Measurements from ENCODE around the gene PPIL6.

The PPIL6 gene

GRCh38 chr6:109443425-109443950 is 3.1 kb upstream of the PPIL6 start:
- Histone ChIP-seq H3K79me2 (ENCODE audit: control insufficient read depth, insufficient read depth, low read length, poor library complexity) (peaks cover 5% of the 10 kb centered on the region), H3K14ac (ENCODE audit: low read length) (no peak overlapping the region), H3K23ac (ENCODE audit: low read length) (no peak overlapping the region), H3K27me3 (ENCODE audit: insufficient read depth, low read length) (no peaks in the 10 kb centered on the region), H3K18ac (ENCODE audit: low read length) (no peak overlapping the region), H3K4me2 (ENCODE audit: low read length) (no peak overlapping the region), H4K91ac (ENCODE audit: low read depth, low read length) (no peak overlapping the region), H3K36me3 (ENCODE audit: control insufficient read depth in 1 of 2, insufficient read depth in 2 of 2, low read length in 2 of 2) (peaks cover 43 to 53% of the 10 kb centered on the region in 2 experiments), H2AFZ (ENCODE audit: insufficient read depth, low read length, poor library complexity) (no peak overlapping the region), H4K8ac (ENCODE audit: low read depth, low read length) (no peak overlapping the region), H3K4ac (ENCODE audit: low read depth, low read length) (no peak overlapping the region), H3K4me3 (ENCODE audit: low read depth, low read length) (no peak overlapping the region), H2BK120ac (ENCODE audit: insufficient read depth, low read length, poor library complexity) (no peak overlapping the region), H2AK5ac (ENCODE audit: low read length) (no peak overlapping the region), H3K79me1 (ENCODE audit: low read length) (peaks cover 5% of the 10 kb centered on the region), H2BK5ac (ENCODE audit: low read depth, low read length, poor library complexity) (no peak overlapping the region), H2BK12ac (ENCODE audit: low read length) (no peak overlapping the region), H3K9me3 (ENCODE audit: insufficient read depth, low read depth, low read length) (no peaks in the 10 kb centered on the region), H4K12ac (ENCODE audit: low read depth, low read length) (no peak overlapping the region), H3K4me1 (ENCODE audit: control insufficient read depth in 1 of 2, insufficient read depth in 2 of 2, low read length in 2 of 2) (peaks cover 7 to 9% of the 10 kb centered on the region in 2 experiments), H3K27ac (ENCODE audit: low read depth, low read length) (no peak overlapping the region), H3K9ac (ENCODE audit: low read length) (no peak overlapping the region)
- no peak for DNase-seq
- no CpG with 5 or more reads among the region's 10 CpGs for WGBS (ENCODE audit: extremely low coverage, insufficient coverage, insufficient read length)

GRCh38 chr6:109442393-109442924 is 2.0 kb upstream of the PPIL6 start:
- no peak overlapping the region for H3K18ac ChIP-seq (ENCODE audit: low read length)
- peaks cover 5% of the 10 kb centered on the region for H3K79me1 ChIP-seq (ENCODE audit: low read length)
- no peak overlapping the region for H3K9ac ChIP-seq (ENCODE audit: low read length)
- no peak overlapping the region for H3K4ac ChIP-seq (ENCODE audit: low read depth, low read length)
- no peak overlapping the region for H3K27ac ChIP-seq (ENCODE audit: low read depth, low read length)
- no peak overlapping the region for H2AFZ ChIP-seq (ENCODE audit: insufficient read depth, low read length, poor library complexity)
- H3K9me3 ChIP-seq (ENCODE audit: insufficient read depth, low read depth, low read length): no peaks in the 10 kb centered on the region
- DNase-seq: no peak
- no peaks in the 10 kb centered on the region for H3K27me3 ChIP-seq (ENCODE audit: insufficient read depth, low read length)
- H3K79me2 ChIP-seq (ENCODE audit: control insufficient read depth, insufficient read depth, low read length, poor library complexity): peaks cover 5% of the 10 kb centered on the region
- peaks cover 7 to 9% of the 10 kb centered on the region in 2 experiments for H3K4me1 ChIP-seq (ENCODE audit: control insufficient read depth in 1 of 2, insufficient read depth in 2 of 2, low read length in 2 of 2)
- no peak overlapping the region for H2BK12ac ChIP-seq (ENCODE audit: low read length)
- H3K23ac ChIP-seq (ENCODE audit: low read length): no peak overlapping the region
- H3K4me3 ChIP-seq (ENCODE audit: low read depth, low read length): no peak overlapping the region
- peaks cover 43 to 48% of the 10 kb centered on the region in 2 experiments for H3K36me3 ChIP-seq (ENCODE audit: control insufficient read depth in 1 of 2, insufficient read depth in 2 of 2, low read length in 2 of 2)
- no peak overlapping the region for H4K91ac ChIP-seq (ENCODE audit: low read depth, low read length)
- no peak overlapping the region for H2BK120ac ChIP-seq (ENCODE audit: insufficient read depth, low read length, poor library complexity)
- no peak overlapping the region for H4K12ac ChIP-seq (ENCODE audit: low read depth, low read length)
- H2AK5ac ChIP-seq (ENCODE audit: low read length): no peak overlapping the region
- WGBS (ENCODE audit: extremely low coverage, insufficient coverage, insufficient read length): no CpG with 5 or more reads among the region's 6 CpGs
- H4K8ac ChIP-seq (ENCODE audit: low read depth, low read length): no peak overlapping the region
- no peak overlapping the region for H3K14ac ChIP-seq (ENCODE audit: low read length)
- no peak overlapping the region for H3K4me2 ChIP-seq (ENCODE audit: low read length)
- H2BK5ac ChIP-seq (ENCODE audit: low read depth, low read length, poor library complexity): no peak overlapping the region

DNA sequence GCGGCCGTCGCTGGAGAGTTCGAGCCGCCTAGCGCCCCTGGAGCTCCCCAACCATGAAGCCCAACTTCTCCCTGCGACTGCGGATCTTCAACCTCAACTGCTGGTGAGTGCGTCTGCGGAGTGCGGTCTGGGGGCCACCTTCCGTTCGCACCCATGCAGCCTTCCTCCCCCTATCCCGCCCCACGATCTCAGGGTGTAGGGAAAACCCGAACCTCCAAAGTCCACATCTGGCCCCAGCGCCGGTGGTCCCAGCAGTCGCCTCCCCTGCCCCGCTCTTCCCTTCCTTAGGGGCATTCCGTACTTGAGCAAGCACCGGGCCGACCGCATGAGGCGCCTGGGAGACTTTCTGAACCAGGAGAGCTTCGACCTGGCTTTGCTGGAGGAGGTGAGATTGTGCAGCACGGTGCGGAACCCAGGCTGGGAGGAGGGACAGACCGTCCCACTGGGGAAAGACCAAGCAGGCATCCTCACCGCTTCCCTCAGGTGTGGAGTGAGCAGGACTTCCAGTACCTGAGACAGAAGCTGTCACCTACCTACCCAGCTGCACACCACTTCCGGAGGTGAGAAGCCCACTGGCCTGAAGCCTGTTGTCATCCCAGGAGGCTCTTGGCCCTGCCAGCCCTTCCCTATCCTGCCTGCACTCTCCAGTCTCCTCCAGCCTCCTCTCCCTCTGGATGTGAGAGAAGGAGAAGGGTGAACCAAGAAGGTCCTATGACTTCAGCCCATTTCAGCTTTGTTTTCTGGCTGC is 815 bp upstream of the PPIL6 start:
- Histone ChIP-seq H2AFZ (ENCODE audit: insufficient read depth, low read length, poor library complexity) (peak overlapping the region; percentile 86), H3K9me3 (ENCODE audit: insufficient read depth, low read depth, low read length) (no peaks in the 10 kb centered on the region), H3K27ac (ENCODE audit: low read depth, low read length) (peak overlapping the region; percentile 61), H3K36me3 (ENCODE audit: control insufficient read depth in 1 of 2, insufficient read depth in 2 of 2, low read length in 2 of 2) (peaks cover 34 to 38% of the 10 kb centered on the region in 2 experiments), H3K27me3 (ENCODE audit: insufficient read depth, low read length) (no peaks in the 10 kb centered on the region), H3K18ac (ENCODE audit: low read length) (peak overlapping the region; percentile 65), H3K4me2 (ENCODE audit: low read length) (peak overlapping the region; percentile 85), H3K4ac (ENCODE audit: low read depth, low read length) (peak overlapping the region; percentile 28), H3K79me2 (ENCODE audit: control insufficient read depth, insufficient read depth, low read length, poor library complexity) (peaks cover 5% of the 10 kb centered on the region), H2BK12ac (ENCODE audit: low read length) (peak overlapping the region; percentile 26), H3K14ac (ENCODE audit: low read length) (peak overlapping the region; percentile 71), H2BK120ac (ENCODE audit: insufficient read depth, low read length, poor library complexity) (peak overlapping the region; percentile 73), H3K4me1 (ENCODE audit: control insufficient read depth in 1 of 2, insufficient read depth in 2 of 2, low read length in 2 of 2) (peaks cover 7 to 9% of the 10 kb centered on the region in 2 experiments), H3K23ac (ENCODE audit: low read length) (no peak overlapping the region), H3K79me1 (ENCODE audit: low read length) (peaks cover 5% of the 10 kb centered on the region), H3K4me3 (ENCODE audit: low read depth, low read length) (peak overlapping the region; percentile 89), H3K9ac (ENCODE audit: low read length) (peak overlapping the region; percentile 48), H4K91ac (ENCODE audit: low read depth, low read length) (peak overlapping the region; percentile 70), H4K8ac (ENCODE audit: low read depth, low read length) (peak overlapping the region; percentile 77), H2AK5ac (ENCODE audit: low read length) (no peak overlapping the region), H4K12ac (ENCODE audit: low read depth, low read length) (peak overlapping the region; percentile 40), H2BK5ac (ENCODE audit: low read depth, low read length, poor library complexity) (peak overlapping the region; percentile 39)
- WGBS (ENCODE audit: extremely low coverage, insufficient coverage, insufficient read length): no CpG with 5 or more reads among the region's 31 CpGs
- peak; percentile 56 to 77 for DNase-seq

- Histone ChIP-seq H3K23ac (ENCODE audit: low read length) (no peak overlapping the region), H4K8ac (ENCODE audit: low read depth, low read length) (no peak overlapping the region), H3K9ac (ENCODE audit: low read length) (no peak overlapping the region), H2BK5ac (ENCODE audit: low read depth, low read length, poor library complexity) (no peak overlapping the region), H4K12ac (ENCODE audit: low read depth, low read length) (no peak overlapping the region), H3K9me3 (ENCODE audit: insufficient read depth, low read depth, low read length) (no peaks in the 10 kb centered on the region), H3K79me1 (ENCODE audit: low read length) (peaks cover 4% of the 10 kb centered on the region), H3K4ac (ENCODE audit: low read depth, low read length) (no peak overlapping the region), H2AFZ (ENCODE audit: insufficient read depth, low read length, poor library complexity) (no peak overlapping the region), H3K27me3 (ENCODE audit: insufficient read depth, low read length) (no peaks in the 10 kb centered on the region), H3K18ac (ENCODE audit: low read length) (no peak overlapping the region), H2AK5ac (ENCODE audit: low read length) (no peak overlapping the region), H3K14ac (ENCODE audit: low read length) (no peak overlapping the region), H2BK120ac (ENCODE audit: insufficient read depth, low read length, poor library complexity) (no peak overlapping the region), H3K79me2 (ENCODE audit: control insufficient read depth, insufficient read depth, low read length, poor library complexity) (peaks cover 4% of the 10 kb centered on the region), H3K27ac (ENCODE audit: low read depth, low read length) (no peak overlapping the region), H3K4me1 (ENCODE audit: control insufficient read depth in 1 of 2, insufficient read depth in 2 of 2, low read length in 2 of 2) (no peaks in the 10 kb centered on the region), H3K4me3 (ENCODE audit: low read depth, low read length) (no peak overlapping the region), H3K4me2 (ENCODE audit: low read length) (no peak overlapping the region), H2BK12ac (ENCODE audit: low read length) (no peak overlapping the region), H3K36me3 (ENCODE audit: control insufficient read depth in 1 of 2, insufficient read depth in 2 of 2, low read length in 2 of 2) (no peaks in the 10 kb centered on the region), H4K91ac (ENCODE audit: low read depth, low read length) (no peak overlapping the region)
- WGBS (ENCODE audit: extremely low coverage, insufficient coverage, insufficient read length): no CpG with 5 or more reads among the region's 5 CpGs
- no peak for DNase-seq
Observed at GRCh38 chr6:109436041-109436440, 4.4 kb downstream of the PPIL6 start.
